Dermis microvascular lymphatic vessel endothelial cell (primary cell): ENCODE measurements around the gene REV1. TPM values are rescaled to one million over a fixed set of nuclear protein-coding genes. Genes with fewer than 3 reads are reported as not detected.
"Not testable (repeated sequence)": the region's sequence is repeated elsewhere in the genome, so short reads cannot be mapped to it uniquely, and the experiment has no call there.

Source experiments
- DNase-seq, 2 donors: peaks; one replicate each; pipeline versions ENCODE4 v3.0.0 to v3.0.0-alpha.2; 2010; ENCODE audit warnings: low read depth in 2 of 2
- total RNA-seq: library from RNA; depleted of rRNA; stranded (reverse); fragments of >200 nt; gene quantifications from 2 replicates; pipeline ENCODE4 v1.2.1, GENCODE V29; 2014

The REV1 gene
- 25.0 and 31.1 TPM in 2 replicates for total RNA-seq

DNA sequence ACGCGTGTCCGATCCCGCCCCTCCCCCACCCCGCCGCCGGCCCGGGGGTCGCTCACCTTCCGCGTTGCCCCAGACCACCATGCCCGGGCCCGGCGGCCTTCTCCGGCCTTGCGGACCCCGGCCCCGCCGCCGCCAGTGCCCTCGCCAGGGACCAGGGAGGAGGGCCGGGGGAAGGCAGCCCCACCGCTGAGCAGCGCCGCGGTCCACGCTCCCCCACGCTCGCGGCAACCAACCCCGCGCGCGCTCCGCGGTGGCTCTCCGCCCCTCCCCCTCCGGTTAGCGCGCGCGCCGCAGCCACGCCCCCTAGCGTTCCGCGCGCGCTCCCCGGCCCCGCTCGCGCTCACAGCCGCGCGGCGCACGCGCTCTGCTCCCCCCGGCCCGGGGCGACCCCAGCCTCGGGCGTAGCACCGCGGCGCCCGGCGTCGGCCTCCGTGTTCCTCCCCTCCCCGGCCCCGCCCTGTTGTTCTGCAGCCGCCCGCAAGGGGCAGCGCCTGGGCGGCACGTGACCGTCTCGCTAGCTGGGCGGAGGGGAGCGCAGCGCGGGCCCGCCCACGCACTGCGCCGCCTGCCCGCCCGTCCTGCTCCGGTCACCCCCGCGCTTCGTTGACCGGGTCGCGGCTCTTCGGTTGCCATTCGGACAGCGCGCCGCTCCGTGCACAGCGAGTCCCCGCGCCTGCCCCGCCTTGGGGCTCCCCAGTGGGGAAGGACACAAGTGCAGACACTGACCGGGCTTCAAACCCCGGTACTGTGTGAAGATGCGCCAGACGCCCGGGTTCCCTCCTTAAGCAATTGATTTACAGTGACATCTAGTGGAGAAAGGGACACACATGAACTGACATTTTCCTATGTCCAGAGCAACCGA is at the start of gene REV1:
REV1 (minus strand) TSS at position 257 of the 862 bp plus-strand sequence. CDS start 25,042 bp downstream, outside the sequence.
- peak; percentile 85 to 96 for DNase-seq

- DNase-seq = no peak
Observed at GRCh38 chr2:99537910-99538485, 48.2 kb upstream of the REV1 start.

- no peak for DNase-seq
Observed at GRCh38 chr2:99524056-99524455, 34.2 kb upstream of the REV1 start.

GRCh38 chr2:99522157-99522556 is 32.3 kb upstream of the REV1 start:
- no peak for DNase-seq

GRCh38 chr2:99520813-99521212 is 31.0 kb upstream of the REV1 start:
- DNase-seq = no peak

GRCh38 chr2:99520195-99520594 is 30.4 kb upstream of the REV1 start:
- no peak for DNase-seq

DNA sequence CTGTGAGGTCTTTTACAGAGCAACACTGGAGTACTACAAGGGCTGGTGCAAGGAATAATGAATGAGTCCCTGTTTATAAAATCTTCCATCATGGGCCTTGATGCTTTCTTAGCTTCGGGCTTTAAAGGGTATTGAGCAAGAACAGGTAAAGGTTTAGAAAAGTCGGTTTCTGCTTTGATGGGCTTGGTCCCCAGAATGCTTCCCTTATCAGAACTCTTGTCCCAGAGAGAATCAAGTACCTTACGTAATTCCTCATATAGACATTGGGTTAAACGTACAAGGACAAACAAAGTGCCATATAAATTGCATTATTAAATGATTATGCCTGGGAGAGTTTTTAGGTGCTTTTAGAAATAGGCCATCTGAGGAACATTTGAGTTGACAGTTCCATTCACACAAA is 24.5 kb upstream of the REV1 start:
- no peak for DNase-seq

DNA sequence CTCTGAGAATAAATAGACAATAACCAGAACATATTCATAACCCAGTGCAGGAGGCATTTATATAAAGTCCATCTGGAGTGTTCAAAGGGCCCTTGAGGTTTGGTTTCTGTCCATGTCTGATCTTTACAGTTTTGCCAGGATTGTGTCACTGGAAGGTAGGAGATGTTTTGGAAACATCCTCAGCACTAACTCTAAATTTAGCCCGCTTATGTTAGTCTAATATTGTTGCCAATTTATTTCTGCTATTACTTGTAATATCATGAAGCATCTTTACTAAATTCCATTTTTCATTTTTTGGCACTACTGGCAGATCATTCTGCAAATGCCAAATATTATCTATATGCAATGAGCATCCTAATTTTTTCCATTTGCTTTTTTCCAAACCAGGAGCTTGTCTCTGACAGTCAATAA is 22.4 kb upstream of the REV1 start:
- no peak for DNase-seq

DNA sequence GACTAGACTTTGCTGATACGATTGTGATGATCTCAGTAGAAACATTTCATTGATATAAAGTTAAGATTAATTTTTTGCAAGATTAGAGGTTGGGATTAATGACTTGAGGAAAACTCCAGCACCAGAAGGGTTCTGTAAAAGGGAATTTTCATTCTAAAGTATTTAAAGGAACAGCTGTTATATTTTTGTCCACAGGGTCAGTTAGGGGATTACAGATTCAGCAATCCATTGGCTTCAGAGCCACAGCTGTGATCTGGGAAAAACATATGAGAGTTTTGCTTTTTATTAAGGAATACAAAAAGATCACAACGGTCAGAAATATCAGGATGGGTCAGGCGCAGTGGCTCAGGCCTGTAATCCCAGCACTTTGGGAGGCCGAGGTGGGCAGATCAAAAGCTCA is 19.6 kb upstream of the REV1 start:
- no peak for DNase-seq

- no peak for DNase-seq
Observed at GRCh38 chr2:99507937-99508818, 18.4 kb upstream of the REV1 start.

- no peak for DNase-seq
Observed at GRCh38 chr2:99504844-99505584, 15.2 kb upstream of the REV1 start.

GRCh38 chr2:99503662-99504416 is 14.0 kb upstream of the REV1 start:
- DNase-seq = not testable (repeated sequence)

DNA sequence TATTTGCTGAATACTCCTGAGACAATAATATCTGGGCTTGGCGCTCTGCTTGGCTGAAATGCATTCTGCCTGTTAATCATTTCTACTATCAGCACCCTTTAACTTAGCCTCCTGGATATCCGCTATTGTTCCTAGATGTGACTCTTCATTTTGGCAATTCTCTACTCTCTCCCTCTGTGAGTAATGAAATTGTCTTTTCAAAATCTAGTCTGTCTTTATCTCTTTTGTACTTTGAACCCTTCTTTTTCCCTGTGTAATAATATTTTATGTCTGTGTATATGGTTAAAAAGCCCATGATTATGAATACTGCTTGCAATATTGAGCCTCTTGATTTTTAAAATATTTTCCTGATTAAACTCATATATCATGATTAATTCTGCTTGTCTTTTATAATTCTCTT is 6.2 kb upstream of the REV1 start:
- no peak for DNase-seq

GRCh38 chr2:99495115-99495860 is 5.5 kb upstream of the REV1 start:
- DNase-seq = no peak

DNA sequence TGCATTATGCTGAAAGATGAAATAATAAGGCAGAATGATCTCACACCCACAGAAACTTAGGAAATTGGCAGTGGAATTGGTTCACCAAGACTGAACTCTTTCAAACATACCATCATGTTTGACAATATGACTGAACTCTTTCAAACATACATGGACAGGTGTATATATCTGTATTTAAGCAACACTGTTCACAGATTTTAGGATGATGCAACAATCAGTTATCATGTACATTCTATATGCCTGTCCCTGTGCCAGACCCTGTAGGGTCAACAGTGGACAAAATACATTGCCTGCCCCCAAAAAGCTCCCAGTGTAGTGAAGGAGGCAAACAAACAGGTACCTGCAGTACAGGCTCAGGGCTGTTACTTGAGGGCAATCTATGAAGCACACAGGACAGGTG is 2.9 kb upstream of the REV1 start:
- DNase-seq = no peak

- DNase-seq = no peak
Observed at GRCh38 chr2:99490623-99491461, 1.0 kb upstream of the REV1 start.

- peak in 1 of 2 donors; percentile 71 for DNase-seq
Observed at GRCh38 chr2:99489063-99489760, 605 bp downstream of the REV1 start.

DNA sequence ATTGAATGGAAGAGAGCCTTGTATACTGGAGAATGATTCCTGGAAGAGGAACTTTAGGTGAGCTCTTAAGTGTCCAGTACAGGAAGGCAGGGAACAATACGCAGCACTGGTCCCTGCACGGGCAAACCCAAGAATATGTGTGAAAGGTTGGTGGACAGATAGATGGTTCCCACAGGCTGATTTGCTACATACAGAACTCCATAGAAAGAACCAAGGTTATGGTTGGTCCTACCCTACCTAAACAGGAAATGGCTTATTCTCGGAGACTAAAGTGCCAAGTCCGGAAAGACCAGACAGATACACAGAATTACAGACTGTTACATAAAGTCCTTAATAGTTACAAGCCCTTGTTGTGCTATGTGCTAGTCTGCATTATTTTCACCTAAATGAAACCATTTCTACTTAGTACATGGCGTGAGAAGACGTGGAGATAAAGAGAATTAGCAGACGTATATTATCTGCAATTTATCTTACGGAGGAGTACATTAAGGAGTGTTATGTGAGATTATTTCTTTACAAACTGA is 1.2 kb downstream of the REV1 start:
- peak; percentile 30 to 78 for DNase-seq
